A549 (cell line): ENCODE data around the gene TRIM24. TPM values are rescaled to one million over a fixed set of nuclear protein-coding genes. Genes with fewer than 3 reads are reported as not detected.

Source experiments
- ATAC-seq, 2 experiments: fragments of 200-7000 bp in 1 of 2; fragments of >200 bp in 1 of 2; cut with Nextera tagmentation in 1 of 2; cut with Tn5 transposase in 1 of 2; 3 replicates each; pipeline versions ENCODE4 v1.8.0 to v1.9.1; 2018 to 2020; ENCODE audit warnings: mild to moderate bottlenecking in 1 of 2, moderate library complexity in 1 of 2
- CTCF ChIA-PET: fragments of 300-600 bp; sonication (Branson Sonifier 250); formaldehyde crosslinking; extraction: SDS; loops from one replicate; lab custom pipeline; 2021; ENCODE audit warnings: antibody characterized with exemption, inconsistent platforms; lab: Yijun Ruan, JAX
- POLR2A ChIA-PET: fragments of 350-600 bp; formaldehyde crosslinking; extraction: SDS; loops from one replicate; lab custom pipeline; 2021; ENCODE audit warnings: antibody characterized with exemption, inconsistent platforms; lab: Yijun Ruan, JAX
- DNase-seq, 2 experiments: peaks; one replicate each; pipeline versions ENCODE4 v3.0.0 to v3.0.0-alpha.2; 2011 to 2016; ENCODE audit warnings: low read depth in 1 of 2, low spot score in 1 of 2
- FAIRE-seq: peaks from 2 replicates; lab custom pipeline; 2011; peaks lifted over from hg19 to GRCh38; lab: Jason Lieb, UNC
- H3K27ac ChIP-seq, 2 experiments: fragments of >200 bp; sonication (Bioruptor Twin); formaldehyde crosslinking; 3 replicates each; pipeline ENCODE4 v1.5.1; 2016 to 2017
- H3K4me1 ChIP-seq: fragments of >200 bp; sonication (Bioruptor Twin); formaldehyde crosslinking; 3 replicates; pipeline ENCODE4 v1.6.1; 2016
- H3K4me2 ChIP-seq: fragments of >200 bp; sonication (Bioruptor Twin); formaldehyde crosslinking; 3 replicates; pipeline ENCODE4 v1.6.1; 2016
- H3K4me3 ChIP-seq: fragments of >200 bp; sonication (Bioruptor Twin); formaldehyde crosslinking; 3 replicates; pipeline ENCODE4 v1.5.1; 2016
- H3K9me3 ChIP-seq: fragments of >200 bp; sonication (Bioruptor Twin); formaldehyde crosslinking; 3 replicates; pipeline ENCODE4 v1.6.1; 2016
- ATOH8 ChIP-seq: fragments of 250-450 bp; sonication (Bioruptor Pico); IDR thresholded peaks from 2 replicates; pipeline ENCODE4 v1.5.0; 2020; ENCODE audit warnings: low read depth, mild to moderate bottlenecking, moderate library complexity
- CBX2 ChIP-seq: fragments of 200-600 bp; sonication (generic); IDR thresholded peaks from 2 replicates; pipeline ENCODE4 v1.6.1; 2016; ENCODE audit warnings: low read depth, mild to moderate bottlenecking, borderline replicate concordance
- CEBPB ChIP-seq, 2 experiments: fragments of >200 bp in 1 of 2; sonication (Bioruptor Twin) in 1 of 2; formaldehyde crosslinking in 1 of 2; IDR thresholded peaks; 2 replicates each; pipeline ENCODE4 v1.6.1; 2012 to 2016
- CHD4 ChIP-seq: fragments of 200-600 bp; sonication (generic); IDR thresholded peaks from 2 replicates; pipeline ENCODE4 v1.6.1; 2016; ENCODE audit warnings: antibody characterized with exemption, mild to moderate bottlenecking, borderline replicate concordance
- EHF ChIP-seq: fragments of 250-450 bp; sonication (Bioruptor Pico); IDR thresholded peaks from 2 replicates; pipeline ENCODE4 v1.5.0; 2020; ENCODE audit warnings: mild to moderate bottlenecking
- EHMT2 ChIP-seq: fragments of 200-600 bp; sonication (generic); IDR thresholded peaks from 2 replicates; pipeline ENCODE4 v1.6.1; 2016; ENCODE audit warnings: antibody characterized with exemption, low read depth, mild to moderate bottlenecking, moderate library complexity
- EP300 ChIP-seq, 2 experiments: fragments of >200 bp; sonication (Bioruptor Twin); formaldehyde crosslinking; IDR thresholded peaks; 2 replicates in 1 of 2; 3 replicates in 1 of 2; pipeline ENCODE4 v1.6.1; 2016 to 2017
- FOSL2 ChIP-seq, 2 experiments: fragments of 450-650 bp in 1 of 2; fragments of >200 bp in 1 of 2; sonication (Bioruptor Twin) in 1 of 2; formaldehyde crosslinking; IDR thresholded peaks; 2 replicates each; pipeline versions ENCODE4 v1.5.0 to v1.6.1; 2016 to 2020; ENCODE audit warnings: mild to moderate bottlenecking in 1 of 2, moderate library complexity in 1 of 2
- FOXS1 ChIP-seq: fragments of 250-450 bp; sonication (Bioruptor Pico); IDR thresholded peaks from 2 replicates; pipeline ENCODE4 v1.5.0; 2020; ENCODE audit warnings: mild to moderate bottlenecking, moderate library complexity
- HDAC2 ChIP-seq: fragments of 200-600 bp; sonication (generic); IDR thresholded peaks from 2 replicates; pipeline ENCODE4 v1.6.1; 2016
- HOXA7 ChIP-seq: fragments of 250-450 bp; sonication (Bioruptor Pico); IDR thresholded peaks from 2 replicates; pipeline ENCODE4 v1.5.0; 2020; ENCODE audit warnings: mild to moderate bottlenecking, moderate library complexity
- HOXB13 ChIP-seq: fragments of 250-450 bp; sonication (Bioruptor Pico); IDR thresholded peaks from 2 replicates; pipeline ENCODE4 v1.5.0; 2020; ENCODE audit warnings: low read depth, mild to moderate bottlenecking, moderate library complexity
- HOXB5 ChIP-seq: fragments of 250-450 bp; sonication (Bioruptor Pico); IDR thresholded peaks from 2 replicates; pipeline ENCODE4 v1.5.0; 2020; ENCODE audit warnings: mild to moderate bottlenecking, moderate library complexity
- MAFK ChIP-seq: fragments of 450-650 bp; IDR thresholded peaks from 2 replicates; pipeline ENCODE4 v1.6.1; 2014; ENCODE audit not compliant: partially characterized antibody
- MAZ ChIP-seq: fragments of 150-350 bp; IDR thresholded peaks from 2 replicates; pipeline ENCODE4 v1.6.1; 2014; ENCODE audit warnings: antibody characterized with exemption, low read depth, low read length, borderline replicate concordance
- MYC ChIP-seq: IDR thresholded peaks from 2 replicates; pipeline ENCODE4 v1.6.1; 2012; ENCODE audit warnings: mild to moderate bottlenecking, inconsistent platforms, low read length, improper control_type of control experiment, borderline replicate concordance
- NFE2L2 ChIP-seq: fragments of 150-350 bp; conservative IDR thresholded peaks from 2 replicates; pipeline ENCODE4 v1.6.1; 2014; ENCODE audit warnings: low read length
- PBX3 ChIP-seq: IDR thresholded peaks from 2 replicates; pipeline ENCODE4 v1.6.1; 2012
- POLR2A ChIP-seq: IDR thresholded peaks from 2 replicates; pipeline ENCODE4 v1.6.1; 2012; ENCODE audit warnings: mild to moderate bottlenecking, low read length
- POLR2AphosphoS2 ChIP-seq: conservative IDR thresholded peaks from 2 replicates; pipeline ENCODE4 v1.6.1; 2012; ENCODE audit warnings: low read length, improper control_type of control experiment, inconsistent platforms
- RFX5 ChIP-seq: fragments of 450-650 bp; IDR thresholded peaks from 2 replicates; pipeline ENCODE4 v1.7.1; 2014; ENCODE audit warnings: antibody characterized with exemption, mild to moderate bottlenecking, moderate library complexity
- RNF2 ChIP-seq: fragments of 200-600 bp; sonication (generic); IDR thresholded peaks from 2 replicates; pipeline ENCODE4 v1.6.1; 2016; ENCODE audit warnings: low read depth, mild to moderate bottlenecking, antibody characterized with exemption, moderate library complexity, borderline replicate concordance
- SREBF2 ChIP-seq: fragments of 450-650 bp; IDR thresholded peaks from 2 replicates; pipeline ENCODE4 v1.6.1; 2014; ENCODE audit warnings: mild to moderate bottlenecking, moderate library complexity
- TFCP2L1 ChIP-seq: fragments of 250-450 bp; sonication (Bioruptor Pico); IDR thresholded peaks from 2 replicates; pipeline ENCODE4 v1.5.0; 2021; ENCODE audit warnings: mild to moderate bottlenecking
- ZC3H11A ChIP-seq: fragments of 450-650 bp; IDR thresholded peaks from 2 replicates; pipeline ENCODE4 v1.6.1; 2014; ENCODE audit warnings: antibody characterized with exemption, mild to moderate bottlenecking
- ZNF302 ChIP-seq: fragments of 250-450 bp; sonication (Bioruptor Pico); IDR thresholded peaks from 2 replicates; pipeline ENCODE4 v1.9.0; 2021; ENCODE audit warnings: inconsistent platforms, mild to moderate bottlenecking, moderate library complexity
- WGBS: methylation state at CpG from one replicate; pipeline ENCODE4 v1.1.6; 2017; ENCODE audit errors: missing lambda C conversion rate; 5-methylcytosine and 5-hydroxymethylcytosine counted together
- polyA plus RNA-seq, 4 experiments: library from polyadenylated mRNA; depleted of rRNA in 3 of 4; stranded (reverse); fragments of >200 nt; fragmentation: RNase III in 1 of 4; extraction: RNeasy Plus Mini Kit Qiagen cat#74134 plus additional on column Dnase treatment in 1 of 4; gene quantifications; 2 replicates in 3 of 4; 3 replicates in 1 of 4; pipeline ENCODE4 v1.2.3, GENCODE V29; 2011 to 2017
- TF ChIP-seq, protein P1 (sequence below): fragments of 150-350 bp; IDR thresholded peaks from 2 replicates; pipeline ENCODE4 v1.6.1; 2014; ENCODE audit warnings: low read depth, mild to moderate bottlenecking, low read length
- TF ChIP-seq, protein P2 (sequence below): IDR thresholded peaks from 2 replicates; pipeline ENCODE4 v1.6.1; 2012; ENCODE audit warnings: low read depth, borderline replicate concordance

TRIM24 gene
- polyA plus RNA-seq, 2 of the 4 experiments (the other 2 are of a cell fraction): 8.3 to 11.6 TPM

DNA sequence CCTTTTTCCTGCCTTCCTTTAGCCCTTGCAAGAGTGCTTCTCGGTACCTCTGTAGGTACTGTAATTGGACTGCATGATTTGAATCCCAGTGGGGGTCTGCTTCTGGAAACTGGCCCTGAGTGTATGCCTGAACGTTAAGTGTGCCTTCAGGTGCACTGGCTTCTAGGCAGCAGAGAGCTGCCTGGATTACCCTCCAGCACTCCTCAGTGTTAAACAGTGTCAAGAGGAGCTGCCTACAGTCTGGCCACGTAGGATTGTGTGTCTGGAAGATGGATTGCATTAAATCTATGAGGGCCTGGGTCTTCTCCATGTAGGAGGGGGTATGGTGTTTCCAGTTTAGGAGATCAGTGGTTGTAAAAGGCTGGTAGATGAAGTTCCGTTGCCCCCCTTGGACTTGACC is 103.7 kb downstream of the TRIM24 start (continued):
- TF ChIP-seq, protein P1, sequence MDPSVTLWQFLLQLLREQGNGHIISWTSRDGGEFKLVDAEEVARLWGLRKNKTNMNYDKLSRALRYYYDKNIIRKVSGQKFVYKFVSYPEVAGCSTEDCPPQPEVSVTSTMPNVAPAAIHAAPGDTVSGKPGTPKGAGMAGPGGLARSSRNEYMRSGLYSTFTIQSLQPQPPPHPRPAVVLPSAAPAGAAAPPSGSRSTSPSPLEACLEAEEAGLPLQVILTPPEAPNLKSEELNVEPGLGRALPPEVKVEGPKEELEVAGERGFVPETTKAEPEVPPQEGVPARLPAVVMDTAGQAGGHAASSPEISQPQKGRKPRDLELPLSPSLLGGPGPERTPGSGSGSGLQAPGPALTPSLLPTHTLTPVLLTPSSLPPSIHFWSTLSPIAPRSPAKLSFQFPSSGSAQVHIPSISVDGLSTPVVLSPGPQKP: no peak
- TF ChIP-seq EHF (CRISPR knock-in tag) (no peak), TFCP2L1 (no peak), CBX2 (no peak)
- TF ChIP-seq, all 56 proteins: peak for 0

DNA sequence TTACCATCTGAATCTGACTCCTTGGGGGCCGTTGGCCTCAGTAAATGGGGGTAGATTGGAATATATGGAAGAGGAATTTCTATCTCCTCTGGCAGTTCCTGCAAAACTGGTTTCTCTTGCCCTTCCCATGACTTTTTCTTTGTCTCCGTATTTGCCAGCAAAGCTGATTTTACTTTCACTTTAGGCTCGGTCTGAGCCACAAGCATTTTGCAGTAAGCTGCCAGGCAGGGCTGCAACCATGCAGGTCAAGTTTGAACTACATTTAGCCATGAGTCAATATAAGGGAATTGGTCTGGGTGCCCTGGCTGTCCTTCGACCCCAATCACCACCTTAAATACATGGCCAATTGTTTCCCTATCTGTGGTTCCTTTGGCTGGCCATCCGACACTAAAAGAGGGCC is 104.3 kb downstream of the TRIM24 start:
- TF ChIP-seq HOXB13 (CRISPR knock-in tag) (no peak), ZNF302 (CRISPR knock-in tag) (no peak), ATOH8 (CRISPR knock-in tag) (no peak), FOXS1 (no peak), CBX2 (no peak), CHD4 (no peak), POLR2A (no peak), POLR2AphosphoS2 (no peak), TFCP2L1 (no peak), MAFK (no peak), ZC3H11A (no peak), HDAC2 (no peak), RNF2 (no peak)
- TF ChIP-seq, protein P1: no peak
- TF ChIP-seq, protein P2, sequence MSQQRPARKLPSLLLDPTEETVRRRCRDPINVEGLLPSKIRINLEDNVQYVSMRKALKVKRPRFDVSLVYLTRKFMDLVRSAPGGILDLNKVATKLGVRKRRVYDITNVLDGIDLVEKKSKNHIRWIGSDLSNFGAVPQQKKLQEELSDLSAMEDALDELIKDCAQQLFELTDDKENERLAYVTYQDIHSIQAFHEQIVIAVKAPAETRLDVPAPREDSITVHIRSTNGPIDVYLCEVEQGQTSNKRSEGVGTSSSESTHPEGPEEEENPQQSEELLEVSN: no peak
- ChIA-PET POLR2A (no interaction called here), CTCF (no interaction called here)
- H3K4me2 ChIP-seq: no peak overlapping the region
- peaks cover 25% of the 10 kb centered on the region for H3K9me3 ChIP-seq
- H3K4me1 ChIP-seq: no peaks in the 10 kb centered on the region
- no peak overlapping the region for H3K27ac ChIP-seq
- no peak for DNase-seq
- WGBS: 81% methylated on average over 5 of the region's 5 CpGs
- FAIRE-seq: no peak
- no peak overlapping the region for H3K4me3 ChIP-seq
- no peak for ATAC-seq

GRCh38 chr7:138565071-138565450 is 105.0 kb downstream of the TRIM24 start:
- ATAC-seq: no peak
- CTCF ChIA-PET: no interaction called here

More at GRCh38 chr7:138565071-138565450, 105.0 kb downstream of the TRIM24 start:
- no peak overlapping the region for H3K4me2 ChIP-seq
- TF ChIP-seq CEBPB (IDR thresholded peaks at IDR 0.05) (no peak), HOXA7 (CRISPR knock-in tag) (no peak), SREBF2 (no peak), PBX3 (no peak), HOXB5 (CRISPR knock-in tag) (no peak), RFX5 (no peak), MAFK (no peak), FOSL2 (IDR thresholded peaks at IDR 0.05) (no peak), FOSL2 (CRISPR knock-in tag; IDR thresholded peaks at IDR 0.05) (no peak), MAZ (no peak), EP300 (IDR thresholded peaks at IDR 0.05) (no peak), EHMT2 (no peak), MYC (no peak), NFE2L2 (no peak)
- TF ChIP-seq, protein P2: no peak
- POLR2A ChIA-PET: no interaction called here
- DNase-seq: peak in 1 of 2 experiments; percentile 6
- H3K27ac ChIP-seq: no peak overlapping the region
- H3K4me1 ChIP-seq: no peaks in the 10 kb centered on the region
- H3K9me3 ChIP-seq: peaks cover 25% of the 10 kb centered on the region
- no peak overlapping the region for H3K4me3 ChIP-seq
- no peak for FAIRE-seq
- WGBS: 91% methylated on average over 8 of the region's 8 CpGs
